Measurements from ENCODE around the gene NUP58. TPM values are rescaled to one million over a fixed set of nuclear protein-coding genes. Genes with fewer than 3 reads are reported as not detected.

Gene NUP58
- polyA plus RNA-seq, 1 donor: 38.6 TPM

GRCh38 chr13:25378528-25378927 lies 77.1 kb downstream of the NUP58 start:
- DNase-seq: no peak

GRCh38 chr13:25379011-25379410 lies 77.6 kb downstream of the NUP58 start:
- no peak for DNase-seq

GRCh38 chr13:25380082-25380481 lies 78.7 kb downstream of the NUP58 start:
- DNase-seq: no peak

GRCh38 chr13:25380741-25381324 lies 79.4 kb downstream of the NUP58 start:
- no peak for DNase-seq

- DNase-seq: no peak
These were observed 83.5 kb downstream of the NUP58 start for GRCh38 chr13:25384758-25385410.

- no peak for DNase-seq
These were observed 90.5 kb downstream of the NUP58 start for GRCh38 chr13:25391932-25392331.

Other genes starting within 250 kb of the NUP58 start
- gene PABPC3, start 205.5 kb upstream of the NUP58 start, polyA plus RNA-seq (ENCODE audit: insufficient read length): 0.39 TPM
- gene AMER2, start 129.3 kb upstream of the NUP58 start, polyA plus RNA-seq (ENCODE audit: insufficient read length): 0.04 TPM
- gene MTMR6, start 14.1 kb upstream of the NUP58 start, polyA plus RNA-seq (ENCODE audit: insufficient read length): 9.7 TPM
- 1.6 TPM for gene ATP8A2, start 70.3 kb downstream of the NUP58 start, polyA plus RNA-seq (ENCODE audit: insufficient read length)

Data from hindlimb muscle (tissue), 1 donor.